ENCODE measurements around the gene TRIM14. TPM values are rescaled to one million over a fixed set of nuclear protein-coding genes. Genes with fewer than 3 reads are reported as not detected.
"Not testable (repeated sequence)": the region's sequence is repeated elsewhere in the genome, so short reads cannot be mapped to it uniquely, and the experiment has no call there.

Gene TRIM14
- total RNA-seq, 4 donors from 2014 or later, result 21.0 to 39.2 (median 31.6) TPM

DNA sequence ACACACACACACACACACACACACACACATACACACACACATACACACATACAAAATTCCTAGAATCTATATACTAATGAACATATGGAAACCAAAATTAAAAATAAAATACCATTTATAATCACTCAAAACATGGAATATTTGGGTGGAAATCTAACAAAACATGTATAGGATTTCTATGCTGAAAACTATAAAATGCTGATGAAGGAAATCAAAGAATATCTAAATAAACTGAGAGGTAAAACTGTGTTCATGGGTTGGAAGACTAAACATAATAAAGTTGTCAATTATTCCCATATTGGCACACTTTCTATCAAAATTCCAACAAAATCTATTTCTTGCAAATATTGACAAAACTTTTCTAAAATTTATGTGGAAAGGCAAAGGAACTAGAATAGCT, 87.9 kb downstream of the TRIM14 start:
- Histone ChIP-seq H3K27me3 (no peaks in the 10 kb centered on the region), H3K9me3 (no peaks in the 10 kb centered on the region), H3K27ac (no peak overlapping the region), H3K36me3 (no peaks in the 10 kb centered on the region), H3K4me1 (peaks cover 3 to 11% (median 5%) of the 10 kb centered on the region in 3 donors), H3K4me3 (no peak overlapping the region)
- intact Hi-C loops (cut with DNase I), result loop anchor here (10.0 kb wide), 1 partner anchor 106 kb away; the partner anchor contains the start of gene TRMO
- TF ChIP-seq POLR2A (IDR thresholded peaks at IDR 0.05), result no peak
- TF ChIP-seq, protein P1, sequence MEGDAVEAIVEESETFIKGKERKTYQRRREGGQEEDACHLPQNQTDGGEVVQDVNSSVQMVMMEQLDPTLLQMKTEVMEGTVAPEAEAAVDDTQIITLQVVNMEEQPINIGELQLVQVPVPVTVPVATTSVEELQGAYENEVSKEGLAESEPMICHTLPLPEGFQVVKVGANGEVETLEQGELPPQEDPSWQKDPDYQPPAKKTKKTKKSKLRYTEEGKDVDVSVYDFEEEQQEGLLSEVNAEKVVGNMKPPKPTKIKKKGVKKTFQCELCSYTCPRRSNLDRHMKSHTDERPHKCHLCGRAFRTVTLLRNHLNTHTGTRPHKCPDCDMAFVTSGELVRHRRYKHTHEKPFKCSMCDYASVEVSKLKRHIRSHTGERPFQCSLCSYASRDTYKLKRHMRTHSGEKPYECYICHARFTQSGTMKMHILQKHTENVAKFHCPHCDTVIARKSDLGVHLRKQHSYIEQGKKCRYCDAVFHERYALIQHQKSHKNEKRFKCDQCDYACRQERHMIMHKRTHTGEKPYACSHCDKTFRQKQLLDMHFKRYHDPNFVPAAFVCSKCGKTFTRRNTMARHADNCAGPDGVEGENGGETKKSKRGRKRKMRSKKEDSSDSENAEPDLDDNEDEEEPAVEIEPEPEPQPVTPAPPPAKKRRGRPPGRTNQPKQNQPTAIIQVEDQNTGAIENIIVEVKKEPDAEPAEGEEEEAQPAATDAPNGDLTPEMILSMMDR (IDR thresholded peaks at IDR 0.05), result no peak
- no peak for DNase-seq

DNA sequence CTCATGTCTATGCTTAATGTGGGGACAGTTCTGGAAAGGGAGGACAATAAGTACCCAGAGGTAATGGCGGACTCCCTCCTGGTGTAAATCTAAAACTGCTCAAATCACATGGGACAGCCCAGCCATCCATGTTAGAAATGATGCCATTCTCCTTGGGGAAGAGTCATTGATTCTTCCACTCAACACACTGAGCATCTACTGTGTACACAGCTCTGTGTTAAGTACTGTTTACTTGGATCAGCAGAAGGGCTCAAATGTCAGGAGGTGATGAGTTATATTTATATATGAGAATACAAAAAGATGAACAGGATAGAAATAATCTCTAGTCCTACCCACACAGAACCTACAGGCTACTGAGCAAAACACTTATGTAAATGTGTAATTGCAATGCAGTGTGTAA, 94.3 kb downstream of the TRIM14 start:
- H3K36me3 ChIP-seq, result peaks cover 0 to 26% (median 0%) of the 10 kb centered on the region in 3 donors
- H3K9me3 ChIP-seq, result no peaks in the 10 kb centered on the region
- no peak overlapping the region for H3K4me3 ChIP-seq
- H3K27ac ChIP-seq, result no peak overlapping the region
- H3K27me3 ChIP-seq, result no peaks in the 10 kb centered on the region
- TF ChIP-seq, protein P1 (IDR thresholded peaks at IDR 0.05), result no peak
- TF ChIP-seq POLR2A (IDR thresholded peaks at IDR 0.05), result no peak
- no peak for DNase-seq
- no peaks in the 10 kb centered on the region for H3K4me1 ChIP-seq
- WGBS, 2 donors, result 100% methylated on average over 1 of the region's 1 CpG
- intact Hi-C loops (cut with DNase I), result no loop called here

DNA sequence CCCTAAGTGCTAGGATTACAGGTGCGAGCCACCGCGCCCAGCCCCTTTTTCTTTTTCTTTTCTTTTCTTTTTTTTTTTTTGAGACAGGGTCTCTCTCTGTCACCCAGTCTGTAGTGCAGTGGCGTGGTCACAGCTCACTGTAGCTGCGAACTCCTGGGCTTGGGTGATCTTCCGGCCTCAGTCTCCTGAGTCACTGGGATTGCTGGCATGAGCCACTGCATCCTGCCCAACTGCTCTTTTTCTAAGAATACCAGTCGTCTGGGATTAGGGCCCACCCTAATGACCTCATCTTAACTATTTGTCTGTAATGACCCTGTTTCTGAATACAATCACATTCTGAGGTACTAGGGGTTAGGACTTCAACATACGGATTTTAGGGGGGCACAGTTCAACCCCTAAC, 96.6 kb downstream of the TRIM14 start:
- no peaks in the 10 kb centered on the region for H3K9me3 ChIP-seq
- intact Hi-C loops (cut with DNase I), result no loop called here
- no peak overlapping the region for H3K4me3 ChIP-seq
- no peak overlapping the region for H3K27ac ChIP-seq
- no peak for DNase-seq
- no peaks in the 10 kb centered on the region for H3K4me1 ChIP-seq
- TF ChIP-seq, protein P1 (IDR thresholded peaks at IDR 0.05), result no peak
- no peak for TF ChIP-seq POLR2A (IDR thresholded peaks at IDR 0.05)
- H3K36me3 ChIP-seq, result peaks cover 0 to 49% (median 5%) of the 10 kb centered on the region in 3 donors
- no peaks in the 10 kb centered on the region for H3K27me3 ChIP-seq
- 79% methylated on average over 8 of the region's 8 CpGs for WGBS, 2 donors

DNA sequence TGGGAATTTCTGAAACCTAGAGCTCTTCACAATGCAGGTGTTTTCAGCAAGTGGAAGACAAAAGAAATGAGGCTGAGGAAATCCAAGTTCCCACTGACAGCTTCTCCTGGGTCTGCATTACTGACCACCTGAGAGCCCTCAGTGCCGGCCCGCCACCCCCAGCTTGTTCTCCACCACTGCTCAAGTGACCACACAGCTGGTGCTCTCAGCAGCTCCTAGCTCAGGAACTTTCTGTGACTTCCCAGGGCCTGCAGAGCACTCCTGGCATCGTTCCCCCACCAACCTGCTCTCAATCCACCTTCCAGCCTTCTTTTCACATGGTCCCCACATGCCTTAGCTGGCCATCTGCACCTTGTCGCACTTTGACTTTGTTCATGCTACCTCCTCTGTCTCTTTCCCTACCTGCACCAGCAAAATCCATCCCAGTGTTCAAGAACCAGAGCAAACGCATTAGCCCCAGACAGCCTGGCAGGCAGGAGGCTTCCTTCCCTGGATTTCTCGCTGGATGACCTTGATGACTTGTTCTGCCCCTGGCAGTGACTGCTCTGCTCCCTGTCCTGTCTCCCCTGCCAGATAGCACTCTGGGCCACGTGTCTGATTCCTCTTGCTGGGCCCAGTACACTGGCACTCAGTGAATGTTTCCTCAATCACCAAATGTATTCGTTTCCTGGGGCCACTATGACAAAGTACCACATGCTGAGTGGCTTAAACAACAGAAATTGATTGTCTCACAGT, 97.5 kb downstream of the TRIM14 start:
- WGBS, 2 donors, result 68 to 81% methylated on average over 7 to 8 of the region's 8 CpGs
- Histone ChIP-seq H3K27ac (no peak overlapping the region), H3K27me3 (no peaks in the 10 kb centered on the region), H3K4me3 (no peak overlapping the region), H3K9me3 (no peaks in the 10 kb centered on the region), H3K36me3 (peaks cover 0 to 58% (median 5%) of the 10 kb centered on the region in 3 donors), H3K4me1 (no peaks in the 10 kb centered on the region)
- intact Hi-C loops (cut with DNase I), result no loop called here
- no peak for DNase-seq
- TF ChIP-seq, protein P1 (IDR thresholded peaks at IDR 0.05), result no peak
- TF ChIP-seq POLR2A (IDR thresholded peaks at IDR 0.05), result no peak

DNA sequence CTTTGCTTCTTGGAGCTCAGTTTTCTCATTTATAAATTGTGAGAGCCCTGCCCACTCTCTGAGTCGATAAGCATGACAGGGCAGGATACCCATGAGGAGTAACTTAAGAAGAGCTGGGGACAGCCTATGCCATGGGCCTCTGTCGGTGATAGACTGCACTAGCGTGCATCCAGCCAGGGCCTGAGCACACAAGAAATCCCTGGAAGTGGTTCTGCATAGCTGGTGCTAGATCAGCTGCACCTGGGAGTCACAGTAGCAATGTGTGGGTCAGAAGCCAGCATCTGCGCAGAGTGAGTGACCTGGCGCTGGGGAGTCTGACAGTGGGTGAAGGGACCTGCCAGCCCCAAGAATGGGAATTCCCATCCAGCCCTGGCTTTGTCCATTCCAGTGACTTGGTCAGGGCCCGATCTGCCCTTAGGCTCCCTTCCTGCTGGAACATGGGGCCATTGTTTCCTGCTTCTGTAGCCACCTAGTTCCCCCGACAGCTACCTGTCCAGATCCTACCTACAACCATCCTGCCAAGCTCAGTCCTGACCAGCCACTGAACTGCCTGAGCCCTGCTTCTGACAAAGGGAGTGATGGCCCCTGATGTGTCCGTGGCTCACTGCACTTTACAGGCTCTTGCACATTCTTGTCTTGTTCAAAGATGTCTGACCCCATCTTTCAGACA, 98.4 kb downstream of the TRIM14 start:
- H3K36me3 ChIP-seq, result peaks cover 0 to 67% (median 5%) of the 10 kb centered on the region in 3 donors
- no peaks in the 10 kb centered on the region for H3K9me3 ChIP-seq
- TF ChIP-seq POLR2A (IDR thresholded peaks at IDR 0.05), result no peak
- TF ChIP-seq, protein P1 (IDR thresholded peaks at IDR 0.05), result no peak
- H3K27me3 ChIP-seq, result no peaks in the 10 kb centered on the region
- no peak for DNase-seq
- intact Hi-C loops (cut with DNase I), result no loop called here
- H3K27ac ChIP-seq, result no peak overlapping the region
- 91 to 93% methylated on average over 6 of the region's 8 CpGs for WGBS, 2 donors
- no peaks in the 10 kb centered on the region for H3K4me1 ChIP-seq
- no peak overlapping the region for H3K4me3 ChIP-seq

DNA sequence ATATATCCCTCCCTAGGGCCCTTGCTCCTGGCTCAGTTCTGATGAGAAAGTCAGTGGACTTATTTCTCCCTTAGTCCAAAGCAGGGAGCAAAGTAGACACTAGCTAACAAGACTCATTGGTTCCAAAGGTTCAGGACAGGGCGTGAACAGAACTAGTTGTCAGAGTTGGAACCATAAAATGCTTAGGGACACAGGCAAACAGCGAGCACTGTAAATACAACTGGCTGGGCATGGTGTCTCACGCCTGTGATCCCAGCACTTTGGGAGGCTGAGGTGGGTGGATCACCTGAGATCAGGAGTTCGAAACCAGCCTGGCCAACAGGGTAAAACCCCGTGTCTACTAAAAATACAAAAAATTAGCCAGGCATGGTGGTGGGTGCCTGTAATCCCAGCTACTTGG, 99.2 kb downstream of the TRIM14 start:
- H3K27me3 ChIP-seq; H3K27ac ChIP-seq; H3K9me3 ChIP-seq; DNase-seq; intact Hi-C loops (cut with DNase I); H3K4me1 ChIP-seq; H3K4me3 ChIP-seq: not testable (repeated sequence)
- H3K36me3 ChIP-seq, result peaks cover under 1 to 74% (median 5%) of the 10 kb centered on the region in 3 donors
- WGBS, 2 donors, result 86 to 88% methylated on average over 3 to 5 of the region's 5 CpGs

All from esophagus squamous epithelium (tissue), 5 donors.